Renal cortex interstitium (tissue), 3 donors: ENCODE data around the gene GUCY1A1. TPM values are rescaled to one million over a fixed set of nuclear protein-coding genes. Genes with fewer than 3 reads are reported as not detected.

Experiments used
- polyA plus RNA-seq, 3 donors: library from polyadenylated mRNA; unstranded; fragments of 120-200 nt; gene quantifications; one replicate each; pipeline ENCODE4 v1.2.1, GENCODE V29; 2013; ENCODE audit not compliant: insufficient read length in 3 of 3

GUCY1A1 gene
- polyA plus RNA-seq, 3 donors: 65.0 to 82.3 (median 81.1) TPM

Other genes starting within 250 kb of the GUCY1A1 start
- 10 to 100 TPM; 60.1 to 71.1 (median 66.3) TPM for gene GUCY1B1, start 92.2 kb downstream of the GUCY1A1 start, polyA plus RNA-seq
- gene ASIC5, start 199.4 kb downstream of the GUCY1A1 start, polyA plus RNA-seq: under 1 TPM; 0.07 to 0.29 (median 0.26) TPM
- 1 to 10 TPM; 1.9 to 3.5 (median 2.5) TPM for gene TDO2, start 236.8 kb downstream of the GUCY1A1 start, polyA plus RNA-seq